HEK293 (cell line): Measurements from ENCODE around the gene UBL7.

Experiments
- EGR2 ChIP-seq: fragments of 450-650 bp; formaldehyde crosslinking; IDR thresholded peaks from 2 replicates; pipeline ENCODE4 v1.5.1; 2016; ENCODE audit warnings: low read depth, missing biosample characterization, missing genetic modification characterization
- GLI4 ChIP-seq: fragments of 450-650 bp; formaldehyde crosslinking; IDR thresholded peaks from 2 replicates; pipeline ENCODE4 v1.5.1; 2016; ENCODE audit warnings: missing biosample characterization, missing genetic modification characterization
- GLIS1 ChIP-seq: fragments of 450-650 bp; formaldehyde crosslinking; IDR thresholded peaks from 2 replicates; pipeline ENCODE4 v1.5.1; 2016; ENCODE audit warnings: missing biosample characterization, missing genetic modification characterization
- HOXA7 ChIP-seq: sonication (generic); formaldehyde crosslinking; IDR thresholded peaks from 2 replicates; pipeline ENCODE4 v1.8.1; 2022; ENCODE audit warnings: missing genetic modification reagents, borderline replicate concordance
- HOXC10 ChIP-seq: sonication (generic); formaldehyde crosslinking; IDR thresholded peaks from 2 replicates; pipeline ENCODE4 v1.8.1; 2023; ENCODE audit warnings: mild to moderate bottlenecking, missing genetic modification reagents
- OSR2 ChIP-seq: fragments of 450-650 bp; formaldehyde crosslinking; IDR thresholded peaks from 2 replicates; pipeline ENCODE4 v1.5.1; 2016; ENCODE audit warnings: missing biosample characterization, missing genetic modification characterization
- PRDM1 ChIP-seq: fragments of 450-650 bp; formaldehyde crosslinking; IDR thresholded peaks from 2 replicates; pipeline ENCODE4; 2016; ENCODE audit warnings: missing biosample characterization, missing genetic modification characterization
- SCRT2 ChIP-seq: fragments of 450-650 bp; formaldehyde crosslinking; IDR thresholded peaks from 2 replicates; pipeline ENCODE4 v1.5.1; 2016; ENCODE audit warnings: missing biosample characterization, missing genetic modification characterization
- SP2 ChIP-seq: fragments of 450-650 bp; formaldehyde crosslinking; IDR thresholded peaks from 2 replicates; pipeline ENCODE4 v1.5.1; 2016; ENCODE audit warnings: missing biosample characterization, missing genetic modification characterization
- SP3 ChIP-seq: fragments of 450-650 bp; formaldehyde crosslinking; IDR thresholded peaks from 2 replicates; pipeline ENCODE4 v1.5.1; 2016; ENCODE audit warnings: missing biosample characterization, missing genetic modification characterization
- SP7 ChIP-seq: fragments of 450-650 bp; formaldehyde crosslinking; IDR thresholded peaks from 2 replicates; pipeline ENCODE4 v1.5.1; 2016; ENCODE audit warnings: missing biosample characterization, missing genetic modification characterization
- YY1 ChIP-seq: fragments of 450-650 bp; formaldehyde crosslinking; IDR thresholded peaks from 2 replicates; pipeline ENCODE4 v1.5.1; 2018; ENCODE audit warnings: missing biosample characterization, missing genetic modification characterization
- ZBTB17 ChIP-seq: fragments of 450-650 bp; formaldehyde crosslinking; IDR thresholded peaks from 2 replicates; pipeline ENCODE4 v1.5.1; 2016; ENCODE audit warnings: missing biosample characterization, missing genetic modification characterization
- ZNF112 ChIP-seq: fragments of 450-650 bp; formaldehyde crosslinking; IDR thresholded peaks from 2 replicates; pipeline ENCODE4 v1.5.0; 2017; ENCODE audit warnings: missing biosample characterization, missing genetic modification characterization
- ZNF114 ChIP-seq: fragments of 450-650 bp; formaldehyde crosslinking; IDR thresholded peaks from 2 replicates; pipeline ENCODE4 v1.5.0; 2017; ENCODE audit warnings: missing biosample characterization, missing genetic modification characterization
- ZNF121 ChIP-seq: fragments of 450-650 bp; formaldehyde crosslinking; IDR thresholded peaks from 2 replicates; pipeline ENCODE4 v1.5.1; 2016; ENCODE audit warnings: missing biosample characterization, missing genetic modification characterization
- ZNF138 ChIP-seq: fragments of 450-650 bp; formaldehyde crosslinking; IDR thresholded peaks from 2 replicates; pipeline ENCODE4 v1.5.1; 2016; ENCODE audit warnings: missing biosample characterization, missing genetic modification characterization, borderline replicate concordance
- ZNF169 ChIP-seq: fragments of 450-650 bp; formaldehyde crosslinking; IDR thresholded peaks from 2 replicates; pipeline ENCODE4 v1.5.1; 2016; ENCODE audit warnings: missing biosample characterization, missing genetic modification characterization
- ZNF174 ChIP-seq: fragments of 450-650 bp; formaldehyde crosslinking; IDR thresholded peaks from 2 replicates; pipeline ENCODE4 v1.5.0; 2017; ENCODE audit warnings: missing biosample characterization, mild to moderate bottlenecking, missing genetic modification characterization
- ZNF19 ChIP-seq: fragments of 450-650 bp; formaldehyde crosslinking; IDR thresholded peaks from 2 replicates; pipeline ENCODE4; 2016; ENCODE audit warnings: missing biosample characterization, missing genetic modification characterization, low read depth
- ZNF335 ChIP-seq: fragments of 450-650 bp; formaldehyde crosslinking; conservative IDR thresholded peaks from 2 replicates; pipeline ENCODE4 v1.5.1; 2016; ENCODE audit warnings: missing biosample characterization, missing genetic modification characterization
- ZNF354C ChIP-seq: fragments of 450-650 bp; formaldehyde crosslinking; IDR thresholded peaks from 2 replicates; pipeline ENCODE4 v1.5.1; 2016; ENCODE audit warnings: missing biosample characterization, missing genetic modification characterization, low read depth, borderline replicate concordance
- ZNF362 ChIP-seq: fragments of 450-650 bp; formaldehyde crosslinking; IDR thresholded peaks from 2 replicates; pipeline ENCODE4 v1.5.1; 2016; ENCODE audit warnings: missing biosample characterization, missing genetic modification characterization
- ZNF366 ChIP-seq: fragments of 450-650 bp; formaldehyde crosslinking; conservative IDR thresholded peaks from 2 replicates; pipeline ENCODE4 v1.5.1; 2016; ENCODE audit warnings: missing biosample characterization, missing genetic modification characterization
- ZNF37A ChIP-seq: fragments of 450-650 bp; IDR thresholded peaks from 2 replicates; pipeline ENCODE4 v1.5.1; 2018; ENCODE audit warnings: missing biosample characterization, missing genetic modification characterization
- ZNF621 ChIP-seq: fragments of 450-650 bp; formaldehyde crosslinking; IDR thresholded peaks from 2 replicates; pipeline ENCODE4 v1.5.1; 2017; ENCODE audit warnings: missing biosample characterization, missing genetic modification characterization
- TF ChIP-seq, protein P1 (sequence below): fragments of 450-650 bp; formaldehyde crosslinking; IDR thresholded peaks from 2 replicates; pipeline ENCODE4 v1.5.1; 2016; ENCODE audit warnings: missing biosample characterization, missing genetic modification characterization, borderline replicate concordance
- TF ChIP-seq, protein P2 (sequence below): fragments of 450-650 bp; formaldehyde crosslinking; IDR thresholded peaks from 2 replicates; pipeline ENCODE4 v1.5.1; 2016; ENCODE audit warnings: missing biosample characterization, missing genetic modification characterization

The UBL7 gene

GRCh38 chr15:74497584-74497983 is 36.6 kb upstream of the UBL7 start (continued):
- TF ChIP-seq, protein P1, sequence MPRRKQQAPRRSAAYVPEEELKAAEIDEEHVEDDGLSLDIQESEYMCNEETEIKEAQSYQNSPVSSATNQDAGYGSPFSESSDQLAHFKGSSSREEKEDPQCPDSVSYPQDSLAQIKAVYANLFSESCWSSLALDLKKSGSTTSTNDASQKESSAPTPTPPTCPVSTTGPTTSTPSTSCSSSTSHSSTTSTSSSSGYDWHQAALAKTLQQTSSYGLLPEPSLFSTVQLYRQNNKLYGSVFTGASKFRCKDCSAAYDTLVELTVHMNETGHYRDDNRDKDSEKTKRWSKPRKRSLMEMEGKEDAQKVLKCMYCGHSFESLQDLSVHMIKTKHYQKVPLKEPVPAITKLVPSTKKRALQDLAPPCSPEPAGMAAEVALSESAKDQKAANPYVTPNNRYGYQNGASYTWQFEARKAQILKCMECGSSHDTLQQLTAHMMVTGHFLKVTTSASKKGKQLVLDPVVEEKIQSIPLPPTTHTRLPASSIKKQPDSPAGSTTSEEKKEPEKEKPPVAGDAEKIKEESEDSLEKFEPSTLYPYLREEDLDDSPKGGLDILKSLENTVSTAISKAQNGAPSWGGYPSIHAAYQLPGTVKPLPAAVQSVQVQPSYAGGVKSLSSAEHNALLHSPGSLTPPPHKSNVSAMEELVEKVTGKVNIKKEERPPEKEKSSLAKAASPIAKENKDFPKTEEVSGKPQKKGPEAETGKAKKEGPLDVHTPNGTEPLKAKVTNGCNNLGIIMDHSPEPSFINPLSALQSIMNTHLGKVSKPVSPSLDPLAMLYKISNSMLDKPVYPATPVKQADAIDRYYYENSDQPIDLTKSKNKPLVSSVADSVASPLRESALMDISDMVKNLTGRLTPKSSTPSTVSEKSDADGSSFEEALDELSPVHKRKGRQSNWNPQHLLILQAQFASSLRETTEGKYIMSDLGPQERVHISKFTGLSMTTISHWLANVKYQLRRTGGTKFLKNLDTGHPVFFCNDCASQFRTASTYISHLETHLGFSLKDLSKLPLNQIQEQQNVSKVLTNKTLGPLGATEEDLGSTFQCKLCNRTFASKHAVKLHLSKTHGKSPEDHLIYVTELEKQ = 0 out of 2 replicates have a peak, but pooled peaks have one; percentile 71
- TF ChIP-seq ZNF114 (tag by site-specific recombination) = no peak
- TF ChIP-seq HOXA7 (CRISPR knock-in tag) = no peak
- TF ChIP-seq ZNF174 (tag by site-specific recombination) = no peak
- TF ChIP-seq, protein P2, sequence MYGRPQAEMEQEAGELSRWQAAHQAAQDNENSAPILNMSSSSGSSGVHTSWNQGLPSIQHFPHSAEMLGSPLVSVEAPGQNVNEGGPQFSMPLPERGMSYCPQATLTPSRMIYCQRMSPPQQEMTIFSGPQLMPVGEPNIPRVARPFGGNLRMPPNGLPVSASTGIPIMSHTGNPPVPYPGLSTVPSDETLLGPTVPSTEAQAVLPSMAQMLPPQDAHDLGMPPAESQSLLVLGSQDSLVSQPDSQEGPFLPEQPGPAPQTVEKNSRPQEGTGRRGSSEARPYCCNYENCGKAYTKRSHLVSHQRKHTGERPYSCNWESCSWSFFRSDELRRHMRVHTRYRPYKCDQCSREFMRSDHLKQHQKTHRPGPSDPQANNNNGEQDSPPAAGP (tag by site-specific recombination) = no peak
- TF ChIP-seq ZBTB17 (tag by site-specific recombination) = 0 out of 2 replicates have a peak, but pooled peaks have one; percentile 11
- no peak for TF ChIP-seq ZNF169 (tag by site-specific recombination)
- TF ChIP-seq YY1 (tag by site-specific recombination) = no peak
- peak; percentile 36 for TF ChIP-seq ZNF335 (tag by site-specific recombination)
- TF ChIP-seq ZNF121 (tag by site-specific recombination) = no peak
- TF ChIP-seq PRDM1 (tag by site-specific recombination) = 0 out of 2 replicates have a peak, but pooled peaks have one; percentile 15
- TF ChIP-seq ZNF19 = no peak
- TF ChIP-seq ZNF362 = no peak; the same call in 1 of the 2 replicates
- no peak for TF ChIP-seq EGR2 (tag by site-specific recombination)
- TF ChIP-seq HOXC10 = no peak
- TF ChIP-seq OSR2 (tag by site-specific recombination) = peak; percentile 85
- peak; percentile 17; the same call in 1 of the 2 replicates for TF ChIP-seq GLIS1 (tag by site-specific recombination)
- TF ChIP-seq SP3 = peak; percentile 47; the same call in 1 of the 2 replicates
- no peak for TF ChIP-seq ZNF112
- TF ChIP-seq ZNF138 = no peak
- no peak for TF ChIP-seq ZNF354C
- peak; percentile 35; the same call in 1 of the 2 replicates for TF ChIP-seq SP2 (tag by site-specific recombination)
- peak; percentile 60; the same call in 1 of the 2 replicates for TF ChIP-seq ZNF621 (tag by site-specific recombination)
- TF ChIP-seq ZNF37A = no peak
- no peak for TF ChIP-seq GLI4
- TF ChIP-seq SP7 (tag by site-specific recombination) = peak; percentile 78
- TF ChIP-seq SCRT2 (tag by site-specific recombination) = no peak
- peak; percentile 48 for TF ChIP-seq ZNF366 (tag by site-specific recombination)
